ENCODE measurements around the gene PHGDH. TPM values are rescaled to one million over a fixed set of nuclear protein-coding genes. Genes with fewer than 3 reads are reported as not detected.

Gene PHGDH
- total RNA-seq, 1 donor from 2014 or later, result 151 TPM

- DNase-seq (ENCODE audit: low spot score in 2 of 2, unreplicated experiment in 2 of 2), result peak; percentile 62 to 76
- no peak for TF ChIP-seq CTCF (IDR thresholded peaks at IDR 0.05; ENCODE audit: unreplicated experiment)
- Mint-ChIP-seq H3K4me1 (peaks cover 35% of the 10 kb centered on the region), H3K27ac (peak overlapping the region; percentile 97), H3K9me3 (no peaks in the 10 kb centered on the region), H3K27me3 (ENCODE audit: low read depth) (peaks cover 2% of the 10 kb centered on the region), H3K36me3 (no peaks in the 10 kb centered on the region), H3K4me3 (peak overlapping the region; percentile 94)
Measured at GRCh38 chr1:119712342-119713038, 756 bp downstream of the PHGDH start.

GRCh38 chr1:119713039-119713748 lies 1.5 kb downstream of the PHGDH start:
- Mint-ChIP-seq H3K36me3 (no peaks in the 10 kb centered on the region), H3K4me1 (peaks cover 37% of the 10 kb centered on the region), H3K27me3 (ENCODE audit: low read depth) (peaks cover 2% of the 10 kb centered on the region), H3K4me3 (peak overlapping the region; percentile 72), H3K27ac (peak overlapping the region; percentile 97), H3K9me3 (no peaks in the 10 kb centered on the region)
- DNase-seq (ENCODE audit: low spot score in 2 of 2, unreplicated experiment in 2 of 2), result peak in 1 of 2 experiments; percentile 48
- TF ChIP-seq CTCF (IDR thresholded peaks at IDR 0.05; ENCODE audit: unreplicated experiment), result no peak

- H3K4me1 Mint-ChIP-seq, result peaks cover 37% of the 10 kb centered on the region
- H3K4me3 Mint-ChIP-seq, result peak overlapping the region; percentile 72
- no peaks in the 10 kb centered on the region for H3K9me3 Mint-ChIP-seq
- no peaks in the 10 kb centered on the region for H3K36me3 Mint-ChIP-seq
- DNase-seq (ENCODE audit: low spot score in 2 of 2, unreplicated experiment in 2 of 2), result no peak
- peak overlapping the region; percentile 97 for H3K27ac Mint-ChIP-seq
- peaks cover 2% of the 10 kb centered on the region for H3K27me3 Mint-ChIP-seq (ENCODE audit: low read depth)
- TF ChIP-seq CTCF (IDR thresholded peaks at IDR 0.05; ENCODE audit: unreplicated experiment), result no peak
Measured at GRCh38 chr1:119713749-119714456, 2.2 kb downstream of the PHGDH start.

- TF ChIP-seq CTCF (IDR thresholded peaks at IDR 0.05; ENCODE audit: unreplicated experiment), result no peak
- Mint-ChIP-seq H3K4me1 (peaks cover 37% of the 10 kb centered on the region), H3K27ac (peak overlapping the region; percentile 97), H3K9me3 (no peaks in the 10 kb centered on the region), H3K36me3 (no peaks in the 10 kb centered on the region), H3K27me3 (ENCODE audit: low read depth) (no peaks in the 10 kb centered on the region), H3K4me3 (peak overlapping the region; percentile 72)
- DNase-seq (ENCODE audit: low spot score in 2 of 2, unreplicated experiment in 2 of 2), result no peak
Measured at GRCh38 chr1:119714583-119714982, 2.8 kb downstream of the PHGDH start.

GRCh38 chr1:119715542-119715941 lies 3.8 kb downstream of the PHGDH start:
- Mint-ChIP-seq H3K27me3 (ENCODE audit: low read depth) (no peaks in the 10 kb centered on the region), H3K4me3 (peak overlapping the region; percentile 29), H3K4me1 (peaks cover 37% of the 10 kb centered on the region), H3K9me3 (no peaks in the 10 kb centered on the region), H3K36me3 (no peaks in the 10 kb centered on the region), H3K27ac (peak overlapping the region; percentile 22)
- no peak for TF ChIP-seq CTCF (IDR thresholded peaks at IDR 0.05; ENCODE audit: unreplicated experiment)
- no peak for DNase-seq (ENCODE audit: low spot score in 2 of 2, unreplicated experiment in 2 of 2)
